Measurements from ENCODE around the gene TMEM272.

DNA sequence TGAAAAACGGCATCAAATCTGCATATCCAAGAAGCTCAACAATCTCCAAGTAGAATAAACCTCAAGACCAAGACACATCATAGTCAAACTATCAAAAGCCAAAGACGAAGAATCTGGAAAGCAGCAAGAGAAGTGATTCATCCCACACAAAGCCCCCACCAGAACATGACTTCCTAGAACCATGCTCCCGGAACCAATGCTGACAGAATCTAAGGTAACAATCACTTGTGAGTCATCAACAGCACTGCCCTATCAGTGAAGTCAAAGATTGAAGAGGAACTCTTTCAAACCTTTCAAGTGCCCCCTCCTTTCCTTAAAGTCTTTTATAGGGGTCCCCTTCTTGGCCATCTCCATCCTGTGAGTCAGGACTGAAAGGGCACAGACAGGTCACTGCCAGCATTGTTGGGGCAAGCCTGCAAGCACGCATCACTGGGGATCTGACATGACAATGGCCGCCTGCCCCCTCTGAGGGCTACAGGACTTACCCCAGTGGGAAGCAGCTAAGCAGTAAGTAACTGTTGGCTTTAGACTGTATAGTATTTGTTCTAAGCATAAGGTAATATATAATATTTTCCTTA lies 16.8 kb upstream of the TMEM272 start, which contains the start of gene CCDC70:
- TF ChIP-seq EZH2 (IDR thresholded peaks at IDR 0.05; ENCODE audit: low read length), result no peak
- no peak for TF ChIP-seq CTCF (optimal IDR thresholded peaks at IDR 0.05 in 1 of 3, IDR thresholded peaks at IDR 0.05 in 1 of 3, conservative IDR thresholded peaks at IDR 0.05 in 1 of 3; ENCODE audit: extremely low read depth in 1 of 3, insufficient read depth in 2 of 3, low read length in 3 of 3)
